Left ventricle myocardium inferior (tissue), 1 donor: ENCODE measurements around the gene OCA2. TPM values are rescaled to one million over a fixed set of nuclear protein-coding genes. Genes with fewer than 3 reads are reported as not detected.

Experiments
- DNase-seq: peaks from one replicate; pipeline ENCODE4 v3.0.0-alpha.2; 2020
- H3K27ac ChIP-seq: fragments of 200-600 bp; replicated peaks from 2 replicates; pipeline ENCODE4 v1.8.0; 2021
- H3K27me3 ChIP-seq: fragments of 200-600 bp; 2 replicates; pipeline ENCODE4 v1.8.0; 2021; ENCODE audit warnings: low read depth
- H3K36me3 ChIP-seq: fragments of 200-600 bp; 2 replicates; pipeline ENCODE4 v1.8.0; 2021
- H3K4me1 ChIP-seq: fragments of 200-600 bp; 2 replicates; pipeline ENCODE4 v1.8.0; 2021
- H3K4me3 ChIP-seq: fragments of 200-600 bp; 2 replicates; pipeline ENCODE4 v1.8.0; 2021; ENCODE audit warnings: mild to moderate bottlenecking, moderate library complexity
- H3K9me3 ChIP-seq: fragments of 200-600 bp; replicated peaks from 2 replicates; pipeline ENCODE4 v1.8.0; 2021
- intact Hi-C: fragments of 100-400 bp; cut with micrococcal nuclease; formaldehyde crosslinking; loops from one replicate; pipeline ENCODE4 v1.11.0; 2022
- total RNA-seq: library from RNA; stranded (reverse); fragmentation: NEBNext Ultra II Directional; extraction: Animal tissue kit (Norgen Biotek cat#: 25700); gene quantifications from one replicate; pipeline ENCODE4 v1.2.1, GENCODE V29; 2021
- TF ChIP-seq, protein P1 (sequence below): fragments of 200-600 bp; IDR thresholded peaks from 2 replicates; pipeline ENCODE4 v1.8.0; 2021; ENCODE audit warnings: antibody characterized with exemption, mild to moderate bottlenecking, borderline replicate concordance
- donor health status: DM: no; HTN: yes; CAD: no; lungs with severe emphysema.

OCA2 gene
- total RNA-seq, 1 donor from 2014 or later: not detected

DNA sequence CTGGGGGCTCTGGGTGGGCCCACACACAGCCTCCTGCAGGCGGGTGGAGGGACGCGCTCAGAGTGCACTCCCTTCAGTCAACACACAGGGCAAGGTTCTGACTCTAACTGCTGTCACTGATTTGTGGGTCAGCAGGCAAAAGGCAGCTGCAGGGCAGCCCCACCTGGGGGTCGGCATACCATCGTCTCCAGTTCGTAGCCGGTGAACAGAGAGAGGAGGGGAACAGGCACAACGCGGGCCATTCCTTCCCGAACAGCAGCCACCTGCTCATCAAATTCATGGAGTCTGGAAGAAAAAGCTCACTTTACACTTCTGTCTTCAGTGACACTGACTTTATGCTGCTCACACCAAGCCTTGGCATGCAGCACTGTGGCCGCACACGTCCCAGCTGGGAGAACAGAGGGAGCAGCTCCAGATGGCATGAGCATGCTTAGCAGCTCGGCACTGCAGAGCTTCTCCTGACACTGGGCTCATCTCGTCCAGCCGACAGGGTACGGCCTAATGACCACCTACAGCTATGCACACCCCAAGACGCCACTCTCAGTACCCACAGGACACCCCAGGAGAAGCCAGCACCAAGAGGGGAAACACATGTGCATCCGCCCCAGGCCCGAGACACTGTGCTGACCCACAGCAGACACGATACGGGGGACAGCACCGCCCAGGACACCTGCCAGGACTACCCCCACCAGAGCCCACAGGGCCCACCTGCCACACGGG, 14.4 kb upstream of the OCA2 start:
- H3K27me3 ChIP-seq: no peaks in the 10 kb centered on the region
- TF ChIP-seq, protein P1, sequence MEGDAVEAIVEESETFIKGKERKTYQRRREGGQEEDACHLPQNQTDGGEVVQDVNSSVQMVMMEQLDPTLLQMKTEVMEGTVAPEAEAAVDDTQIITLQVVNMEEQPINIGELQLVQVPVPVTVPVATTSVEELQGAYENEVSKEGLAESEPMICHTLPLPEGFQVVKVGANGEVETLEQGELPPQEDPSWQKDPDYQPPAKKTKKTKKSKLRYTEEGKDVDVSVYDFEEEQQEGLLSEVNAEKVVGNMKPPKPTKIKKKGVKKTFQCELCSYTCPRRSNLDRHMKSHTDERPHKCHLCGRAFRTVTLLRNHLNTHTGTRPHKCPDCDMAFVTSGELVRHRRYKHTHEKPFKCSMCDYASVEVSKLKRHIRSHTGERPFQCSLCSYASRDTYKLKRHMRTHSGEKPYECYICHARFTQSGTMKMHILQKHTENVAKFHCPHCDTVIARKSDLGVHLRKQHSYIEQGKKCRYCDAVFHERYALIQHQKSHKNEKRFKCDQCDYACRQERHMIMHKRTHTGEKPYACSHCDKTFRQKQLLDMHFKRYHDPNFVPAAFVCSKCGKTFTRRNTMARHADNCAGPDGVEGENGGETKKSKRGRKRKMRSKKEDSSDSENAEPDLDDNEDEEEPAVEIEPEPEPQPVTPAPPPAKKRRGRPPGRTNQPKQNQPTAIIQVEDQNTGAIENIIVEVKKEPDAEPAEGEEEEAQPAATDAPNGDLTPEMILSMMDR: no peak
- peaks cover 76% of the 10 kb centered on the region for H3K36me3 ChIP-seq
- no peaks in the 10 kb centered on the region for H3K9me3 ChIP-seq
- no peak for DNase-seq
- no peak overlapping the region for H3K4me3 ChIP-seq
- H3K27ac ChIP-seq: no peak overlapping the region
- intact Hi-C loops: no loop called here
- H3K4me1 ChIP-seq: no peaks in the 10 kb centered on the region

DNA sequence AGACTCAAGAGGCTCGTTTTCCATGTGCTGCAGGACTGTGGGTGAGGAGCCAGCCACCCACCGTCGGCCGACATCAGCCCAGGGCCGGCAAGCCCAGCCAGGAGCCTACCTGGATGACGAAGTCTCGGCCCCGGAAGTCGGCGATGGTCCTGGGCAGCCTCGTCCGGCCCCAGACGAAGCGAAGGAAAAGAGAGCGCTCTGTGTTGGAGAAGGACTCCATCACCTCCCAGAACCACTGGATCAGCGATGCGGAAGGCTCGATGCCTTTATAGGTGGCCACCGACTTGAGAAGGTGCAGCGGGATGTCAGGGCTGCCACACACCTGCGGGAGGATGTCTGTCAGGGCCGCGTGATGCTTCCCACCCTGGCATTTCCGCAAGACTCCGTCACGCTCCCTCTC, 13.8 kb upstream of the OCA2 start:
- intact Hi-C loops: no loop called here
- DNase-seq: no peak
- peaks cover 70% of the 10 kb centered on the region for H3K36me3 ChIP-seq
- no peak overlapping the region for H3K27ac ChIP-seq
- TF ChIP-seq, protein P1: no peak
- no peak overlapping the region for H3K4me3 ChIP-seq
- no peaks in the 10 kb centered on the region for H3K9me3 ChIP-seq
- H3K27me3 ChIP-seq: no peaks in the 10 kb centered on the region
- H3K4me1 ChIP-seq: no peaks in the 10 kb centered on the region

DNA sequence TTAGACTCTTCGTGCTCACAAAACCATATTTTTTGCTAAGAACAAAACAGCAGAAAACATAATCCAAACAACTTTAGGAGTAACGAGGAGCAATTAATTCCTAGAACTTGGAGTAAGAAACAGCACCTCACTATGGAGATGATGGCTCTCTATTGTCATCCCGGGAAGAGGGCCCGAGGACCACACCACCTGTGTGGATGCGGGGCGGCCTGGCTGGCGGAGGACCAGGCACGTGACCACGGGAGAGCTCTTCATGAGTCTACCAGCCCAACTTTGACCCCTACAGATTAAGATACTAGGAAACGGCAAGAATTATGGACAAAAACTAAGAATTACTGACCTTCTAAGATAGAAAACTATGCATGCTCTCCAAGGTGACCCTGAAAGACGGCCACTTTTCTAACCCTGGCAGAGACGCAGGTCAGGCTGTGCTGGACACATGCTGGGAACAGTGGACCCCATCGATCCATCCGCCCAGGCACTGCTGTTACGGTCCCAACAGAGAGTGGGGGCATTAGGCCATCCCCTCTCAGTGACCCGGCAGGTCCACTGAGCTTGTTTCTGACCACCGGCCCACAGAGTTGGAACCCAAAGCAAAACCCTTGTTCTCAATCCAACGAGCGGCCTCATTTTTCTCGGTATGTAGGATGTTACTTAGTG, 13.1 kb upstream of the OCA2 start:
- DNase-seq: no peak
- intact Hi-C loops: no loop called here
- TF ChIP-seq, protein P1: no peak
- Histone ChIP-seq H3K9me3 (no peaks in the 10 kb centered on the region), H3K27me3 (peaks cover 4% of the 10 kb centered on the region), H3K4me3 (no peak overlapping the region), H3K36me3 (peaks cover 63% of the 10 kb centered on the region), H3K4me1 (peaks cover 6% of the 10 kb centered on the region), H3K27ac (no peak overlapping the region)

DNA sequence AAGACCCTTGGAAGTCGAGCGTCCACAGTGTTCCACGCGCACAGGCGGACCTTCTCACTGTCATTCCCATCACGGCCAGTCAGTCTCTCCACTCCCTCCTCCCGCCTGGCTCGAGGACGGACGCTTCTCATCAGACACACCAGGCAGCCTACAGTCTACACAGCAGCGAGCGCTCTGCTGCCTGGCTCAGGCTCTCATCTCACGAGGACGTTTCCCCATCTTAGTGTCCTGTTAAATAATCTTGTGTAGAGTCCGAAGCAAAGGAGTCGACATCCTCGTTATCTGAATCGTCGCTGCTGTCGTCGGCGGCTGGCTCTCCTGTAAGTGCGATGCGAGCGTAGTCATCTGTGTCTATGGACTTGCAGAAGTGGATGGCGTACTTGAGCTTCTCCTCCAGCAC, 12.4 kb upstream of the OCA2 start:
- H3K36me3 ChIP-seq: peaks cover 56% of the 10 kb centered on the region
- no peak for DNase-seq
- H3K4me3 ChIP-seq: no peak overlapping the region
- TF ChIP-seq, protein P1: no peak
- no peaks in the 10 kb centered on the region for H3K9me3 ChIP-seq
- no peak overlapping the region for H3K27ac ChIP-seq
- H3K27me3 ChIP-seq: peaks cover 11% of the 10 kb centered on the region
- peaks cover 13% of the 10 kb centered on the region for H3K4me1 ChIP-seq
- intact Hi-C loops: no loop called here

- TF ChIP-seq, protein P1: no peak
- H3K9me3 ChIP-seq: no peaks in the 10 kb centered on the region
- intact Hi-C loops: no loop called here
- peaks cover 16% of the 10 kb centered on the region for H3K27me3 ChIP-seq
- no peak overlapping the region for H3K4me3 ChIP-seq
- H3K36me3 ChIP-seq: peaks cover 45% of the 10 kb centered on the region
- H3K27ac ChIP-seq: no peak overlapping the region
- peaks cover 16% of the 10 kb centered on the region for H3K4me1 ChIP-seq
- DNase-seq: no peak
These were observed 11.4 kb upstream of the OCA2 start for GRCh38 chr15:28110481-28110881.
